Endodermal cell (in vitro differentiated cells): ENCODE results near the gene GABRR1. TPM values are rescaled to one million over a fixed set of nuclear protein-coding genes. Genes with fewer than 3 reads are reported as not detected.

Experiments
- DNase-seq: peaks from one replicate; pipeline ENCODE4 v3.0.0-alpha.2; 2017
- H3K27ac ChIP-seq: 2 replicates; pipeline ENCODE4 v1.5.1; 2013; ENCODE audit warnings: mild to moderate bottlenecking, low read depth, low read length, moderate library complexity
- H3K27me3 ChIP-seq: 2 replicates; pipeline ENCODE4 v1.6.1; 2013; ENCODE audit warnings: mild to moderate bottlenecking, low read length, moderate library complexity; ENCODE audit not compliant: insufficient read depth, control insufficient read depth, poor library complexity, severe bottlenecking
- H3K36me3 ChIP-seq: 2 replicates; pipeline ENCODE4 v1.7.0; 2013; ENCODE audit warnings: mild to moderate bottlenecking, low read length, moderate library complexity; ENCODE audit not compliant: control insufficient read depth, insufficient read depth
- H3K4me1 ChIP-seq: one replicate; pipeline ENCODE4 v1.7.0; 2013; ENCODE audit warnings: low read length; ENCODE audit not compliant: control insufficient read depth, insufficient read depth
- H3K4me3 ChIP-seq: 2 replicates; pipeline ENCODE4 v1.5.1; 2013; ENCODE audit warnings: mild to moderate bottlenecking, low read length, moderate library complexity
- H3K9ac ChIP-seq: 2 replicates; pipeline ENCODE4 v1.6.1; 2013; ENCODE audit warnings: mild to moderate bottlenecking, low read length, moderate library complexity; ENCODE audit not compliant: poor library complexity, severe bottlenecking; ENCODE audit errors: extremely low read depth
- H3K9me3 ChIP-seq: 2 replicates; pipeline ENCODE4 v1.6.1; 2013; ENCODE audit warnings: mild to moderate bottlenecking, low read length, moderate library complexity; ENCODE audit not compliant: control insufficient read depth
- H3K27ac Mint-ChIP-seq: 2 replicates; pipeline ENCODE4 v1.8.0; 2020; ENCODE audit warnings: mixed read lengths
- H3K27me3 Mint-ChIP-seq: 2 replicates; pipeline ENCODE4 v1.8.0; 2021; ENCODE audit warnings: mild to moderate bottlenecking, mixed read lengths; ENCODE audit not compliant: insufficient read depth
- H3K36me3 Mint-ChIP-seq: 2 replicates; pipeline ENCODE4 v1.8.0; 2020; ENCODE audit warnings: low read depth, mixed read lengths
- H3K4me1 Mint-ChIP-seq: 2 replicates; pipeline ENCODE4 v1.8.0; 2020; ENCODE audit warnings: mixed read lengths
- H3K4me3 Mint-ChIP-seq: 2 replicates; pipeline ENCODE4 v1.8.0; 2020; ENCODE audit warnings: mild to moderate bottlenecking, moderate library complexity, mixed read lengths
- H3K9me3 Mint-ChIP-seq: 2 replicates; pipeline ENCODE4 v1.8.0; 2020; ENCODE audit warnings: mild to moderate bottlenecking, mixed read lengths
- CTCF ChIP-seq: fragments of 200-600 bp; sonication (generic); conservative IDR thresholded peaks from 2 replicates; pipeline ENCODE4 v1.5.0; 2021; ENCODE audit warnings: antibody characterized with exemption, mild to moderate bottlenecking
- WGBS, 2 experiments: methylation state at CpG; one replicate each; pipeline versions ENCODE4 v1.1.5 to v1.1.7; 2013; ENCODE audit warnings: missing lambda C conversion rate in 2 of 2, mixed read lengths in 1 of 2; ENCODE audit not compliant: insufficient coverage in 1 of 2, insufficient read length in 1 of 2; 5-methylcytosine and 5-hydroxymethylcytosine counted together
- total RNA-seq, 2 donors: library from RNA; stranded (reverse); fragmentation: NEBNext Ultra II Directional in 1 of 2; extraction: Animal tissue kit (Norgen Biotek cat#: 25700) in 1 of 2; gene quantifications; 2 replicates in 1 of 2; 3 replicates in 1 of 2; pipeline ENCODE4 v1.2.1, GENCODE V29; 2021

GABRR1 gene
- total RNA-seq, 2 donors from 2014 or later: 0.46 TPM; not detected in 1

GRCh38 chr6:89257346-89257745 is 40.2 kb upstream of the GABRR1 start:
- WGBS, 2 experiments: 90 to 97% methylated on average over 4 to 6 of the region's 6 CpGs
- H3K4me3 Mint-ChIP-seq: no peak overlapping the region
- TF ChIP-seq CTCF: no peak
- no peak overlapping the region for H3K4me3 ChIP-seq
- H3K27ac Mint-ChIP-seq: no peak overlapping the region
- no peaks in the 10 kb centered on the region for H3K9me3 Mint-ChIP-seq
- no peak overlapping the region for H3K9ac ChIP-seq
- no peaks in the 10 kb centered on the region for H3K4me1 ChIP-seq
- no peaks in the 10 kb centered on the region for H3K27me3 ChIP-seq
- no peaks in the 10 kb centered on the region for H3K36me3 ChIP-seq
- DNase-seq: no peak
- H3K36me3 Mint-ChIP-seq: no peaks in the 10 kb centered on the region
- H3K4me1 Mint-ChIP-seq: no peaks in the 10 kb centered on the region
- no peaks in the 10 kb centered on the region for H3K27me3 Mint-ChIP-seq
- no peak overlapping the region for H3K27ac ChIP-seq
- H3K9me3 ChIP-seq: no peaks in the 10 kb centered on the region

GRCh38 chr6:89255417-89255816 is 38.3 kb upstream of the GABRR1 start:
- no peaks in the 10 kb centered on the region for H3K36me3 Mint-ChIP-seq
- no peaks in the 10 kb centered on the region for H3K36me3 ChIP-seq
- no peak overlapping the region for H3K27ac ChIP-seq
- no peak overlapping the region for H3K27ac Mint-ChIP-seq
- H3K4me3 ChIP-seq: no peak overlapping the region
- no peaks in the 10 kb centered on the region for H3K9me3 Mint-ChIP-seq
- no peak overlapping the region for H3K4me3 Mint-ChIP-seq
- no peak overlapping the region for H3K9ac ChIP-seq
- H3K9me3 ChIP-seq: no peaks in the 10 kb centered on the region
- no peak for TF ChIP-seq CTCF
- no peaks in the 10 kb centered on the region for H3K27me3 ChIP-seq
- 89 to 94% methylated on average over 4 of the region's 4 CpGs for WGBS, 2 experiments
- no peaks in the 10 kb centered on the region for H3K4me1 Mint-ChIP-seq
- no peak for DNase-seq
- no peaks in the 10 kb centered on the region for H3K27me3 Mint-ChIP-seq
- H3K4me1 ChIP-seq: no peaks in the 10 kb centered on the region

GRCh38 chr6:89254569-89254968 is 37.4 kb upstream of the GABRR1 start:
- Histone ChIP-seq H3K9ac (no peak overlapping the region), H3K27me3 (no peaks in the 10 kb centered on the region), H3K27ac (no peak overlapping the region), H3K36me3 (no peaks in the 10 kb centered on the region), H3K4me1 (no peaks in the 10 kb centered on the region), H3K4me3 (no peak overlapping the region), H3K9me3 (no peaks in the 10 kb centered on the region)
- Mint-ChIP-seq H3K4me1 (no peaks in the 10 kb centered on the region), H3K4me3 (no peak overlapping the region), H3K27me3 (peaks cover 2% of the 10 kb centered on the region), H3K9me3 (no peaks in the 10 kb centered on the region), H3K27ac (no peak overlapping the region), H3K36me3 (no peaks in the 10 kb centered on the region)
- no peak for DNase-seq
- no peak for TF ChIP-seq CTCF
